PC-3 (cell line): Measurements from ENCODE around the gene DCAKD.

Source experiments
- EZH2 ChIP-seq: fragments of 300-600 bp; sonication (generic); IDR thresholded peaks from one replicate; pipeline ENCODE4 v1.6.1; 2017; ENCODE audit warnings: antibody characterized with exemption, mild to moderate bottlenecking, low read length; ENCODE audit not compliant: unreplicated experiment
- EZH2phosphoT487 ChIP-seq: fragments of 300-600 bp; sonication (generic); IDR thresholded peaks from 2 replicates; pipeline ENCODE4 v1.6.1; 2018; ENCODE audit warnings: mild to moderate bottlenecking, antibody characterized with exemption, low read length, borderline replicate concordance
- TF ChIP-seq, protein P1 (sequence below): fragments of 300-600 bp; sonication (generic); conservative IDR thresholded peaks from 2 replicates; pipeline ENCODE4 v1.5.1; 2017; ENCODE audit warnings: antibody characterized with exemption, low read depth, mild to moderate bottlenecking, low read length

DNA sequence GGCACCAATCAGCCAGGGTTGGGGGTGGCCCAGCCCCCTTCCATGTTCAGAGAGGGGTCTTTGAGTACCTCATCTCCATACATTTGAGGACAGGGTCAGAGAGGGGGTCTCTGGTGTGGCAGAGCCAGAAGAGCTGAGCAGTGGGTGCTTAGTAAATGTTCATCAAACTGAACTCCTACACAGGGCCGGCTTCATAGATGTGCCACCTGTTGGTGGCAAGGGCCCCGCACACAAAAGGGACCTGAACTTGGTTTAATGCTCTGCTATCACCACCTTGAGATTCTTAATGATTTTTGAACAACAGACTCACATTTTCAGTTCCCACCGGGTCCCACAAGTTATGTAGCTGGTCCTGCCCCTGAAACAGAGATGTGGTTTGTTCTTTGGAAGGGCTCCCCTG, 74.4 kb downstream of the DCAKD start:
- no peak for TF ChIP-seq EZH2
- TF ChIP-seq EZH2phosphoT487: no peak
- TF ChIP-seq, protein P1, sequence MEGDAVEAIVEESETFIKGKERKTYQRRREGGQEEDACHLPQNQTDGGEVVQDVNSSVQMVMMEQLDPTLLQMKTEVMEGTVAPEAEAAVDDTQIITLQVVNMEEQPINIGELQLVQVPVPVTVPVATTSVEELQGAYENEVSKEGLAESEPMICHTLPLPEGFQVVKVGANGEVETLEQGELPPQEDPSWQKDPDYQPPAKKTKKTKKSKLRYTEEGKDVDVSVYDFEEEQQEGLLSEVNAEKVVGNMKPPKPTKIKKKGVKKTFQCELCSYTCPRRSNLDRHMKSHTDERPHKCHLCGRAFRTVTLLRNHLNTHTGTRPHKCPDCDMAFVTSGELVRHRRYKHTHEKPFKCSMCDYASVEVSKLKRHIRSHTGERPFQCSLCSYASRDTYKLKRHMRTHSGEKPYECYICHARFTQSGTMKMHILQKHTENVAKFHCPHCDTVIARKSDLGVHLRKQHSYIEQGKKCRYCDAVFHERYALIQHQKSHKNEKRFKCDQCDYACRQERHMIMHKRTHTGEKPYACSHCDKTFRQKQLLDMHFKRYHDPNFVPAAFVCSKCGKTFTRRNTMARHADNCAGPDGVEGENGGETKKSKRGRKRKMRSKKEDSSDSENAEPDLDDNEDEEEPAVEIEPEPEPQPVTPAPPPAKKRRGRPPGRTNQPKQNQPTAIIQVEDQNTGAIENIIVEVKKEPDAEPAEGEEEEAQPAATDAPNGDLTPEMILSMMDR: peak; percentile 47
